TTC549 (cell line): ENCODE measurements around the gene SLC25A30.
"Not testable (repeated sequence)": the region's sequence is repeated elsewhere in the genome, so short reads cannot be mapped to it uniquely, and the experiment has no call there.

Experiments
- FAIRE-seq: peaks from 2 replicates; lab custom pipeline; 2012; peaks lifted over from hg19 to GRCh38; lab: Jason Lieb, UNC

Gene SLC25A30

GRCh38 chr13:45426056-45426841 is 8.1 kb upstream of the SLC25A30 start:
- not testable (repeated sequence) for FAIRE-seq

GRCh38 chr13:45422731-45423292 is 4.6 kb upstream of the SLC25A30 start:
- FAIRE-seq: no peak

GRCh38 chr13:45419945-45420344 is 1.8 kb upstream of the SLC25A30 start:
- no peak for FAIRE-seq

- FAIRE-seq: not testable (repeated sequence)
Measured at GRCh38 chr13:45419389-45419788, 1.2 kb upstream of the SLC25A30 start.

- no peak for FAIRE-seq
Measured at GRCh38 chr13:45416516-45417128, 1.6 kb downstream of the SLC25A30 start.

GRCh38 chr13:45415112-45415511 is 3.1 kb downstream of the SLC25A30 start:
- no peak for FAIRE-seq

- no peak for FAIRE-seq
Measured at GRCh38 chr13:45413826-45414307, 4.3 kb downstream of the SLC25A30 start.

GRCh38 chr13:45412274-45413049 is 5.7 kb downstream of the SLC25A30 start:
- FAIRE-seq: no peak

GRCh38 chr13:45411631-45412030 is 6.5 kb downstream of the SLC25A30 start:
- no peak for FAIRE-seq

GRCh38 chr13:45411221-45411620 is 7.0 kb downstream of the SLC25A30 start:
- no peak for FAIRE-seq

- no peak for FAIRE-seq
Measured at GRCh38 chr13:45410466-45410865, 7.7 kb downstream of the SLC25A30 start.

GRCh38 chr13:45410001-45410400 is 8.2 kb downstream of the SLC25A30 start:
- no peak for FAIRE-seq

GRCh38 chr13:45406421-45406820 is 11.8 kb downstream of the SLC25A30 start:
- FAIRE-seq: no peak

- FAIRE-seq: no peak
Measured at GRCh38 chr13:45403081-45403480, 15.1 kb downstream of the SLC25A30 start.

GRCh38 chr13:45402641-45403040 is 15.5 kb downstream of the SLC25A30 start:
- no peak for FAIRE-seq

GRCh38 chr13:45401314-45401713 is 16.9 kb downstream of the SLC25A30 start:
- no peak for FAIRE-seq

- FAIRE-seq: no peak
Measured at GRCh38 chr13:45398877-45399276, 19.3 kb downstream of the SLC25A30 start.

GRCh38 chr13:45396533-45397095 is 21.6 kb downstream of the SLC25A30 start:
- no peak for FAIRE-seq

GRCh38 chr13:45393941-45394570 is 24.1 kb downstream of the SLC25A30 start:
- no peak for FAIRE-seq

- no peak for FAIRE-seq
Measured at GRCh38 chr13:45392811-45393210, 25.4 kb downstream of the SLC25A30 start.

GRCh38 chr13:45391926-45392325 is 26.2 kb downstream of the SLC25A30 start:
- no peak for FAIRE-seq

- not testable (repeated sequence) for FAIRE-seq
Measured at GRCh38 chr13:45391128-45391527, 27.0 kb downstream of the SLC25A30 start.
